ENCODE data around the gene SWAP70. TPM values are rescaled to one million over a fixed set of nuclear protein-coding genes. Genes with fewer than 3 reads are reported as not detected.

Gene SWAP70
- total RNA-seq, 1 donor from 2014 or later, result 33.7 TPM

- Histone ChIP-seq H2AFZ (ENCODE audit: low read depth, low read length) (no peak overlapping the region), H3K27ac (ENCODE audit: low read depth, low read length) (no peak overlapping the region), H3K36me3 (ENCODE audit: insufficient read depth, low read length) (no peaks in the 10 kb centered on the region), H3K9me3 (ENCODE audit: insufficient read depth, low read depth, low read length) (no peaks in the 10 kb centered on the region), H3K9ac (ENCODE audit: low read length) (no peak overlapping the region), H3K79me2 (ENCODE audit: insufficient read depth, low read length) (peaks cover 82% of the 10 kb centered on the region), H4K20me1 (ENCODE audit: insufficient read depth, low read length) (peaks cover 20% of the 10 kb centered on the region), H3K4me2 (ENCODE audit: low read length) (no peak overlapping the region), H3K4me1 (ENCODE audit: insufficient read depth, low read length) (no peaks in the 10 kb centered on the region), H3K4me3 (ENCODE audit: insufficient read depth, low read depth, low read length) (no peak overlapping the region), H3K27me3 (ENCODE audit: insufficient read depth, low read length) (no peaks in the 10 kb centered on the region)
- no peaks in the 10 kb centered on the region for H3K36me3 Mint-ChIP-seq (ENCODE audit: low read depth, unreplicated experiment)
- H3K9me3 Mint-ChIP-seq (ENCODE audit: unreplicated experiment), result peaks cover under 1% of the 10 kb centered on the region
- no peak for DNase-seq (ENCODE audit: low read depth)
- no peak for FAIRE-seq
- no peak overlapping the region for H3K4me3 Mint-ChIP-seq (ENCODE audit: unreplicated experiment)
- H3K4me1 Mint-ChIP-seq (ENCODE audit: low read depth, unreplicated experiment), result peaks cover 23% of the 10 kb centered on the region
- TF ChIP-seq EZH2 (IDR thresholded peaks at IDR 0.05; ENCODE audit: insufficient read depth, low read length) (no peak), CTCF (IDR thresholded peaks at IDR 0.05; ENCODE audit: insufficient read depth, low read depth, low read length) (no peak)
- H3K27me3 Mint-ChIP-seq (ENCODE audit: low read depth, unreplicated experiment), result no peaks in the 10 kb centered on the region
- no peak overlapping the region for H3K27ac Mint-ChIP-seq (ENCODE audit: unreplicated experiment)
Measured at GRCh38 chr11:9678576-9678975, 14.7 kb downstream of the SWAP70 start.

GRCh38 chr11:9680028-9680427 is 16.2 kb downstream of the SWAP70 start:
- Histone ChIP-seq H4K20me1 (ENCODE audit: insufficient read depth, low read length) (peaks cover 25% of the 10 kb centered on the region), H2AFZ (ENCODE audit: low read depth, low read length) (no peak overlapping the region), H3K9me3 (ENCODE audit: insufficient read depth, low read depth, low read length) (no peaks in the 10 kb centered on the region), H3K4me2 (ENCODE audit: low read length) (no peak overlapping the region), H3K4me3 (ENCODE audit: insufficient read depth, low read depth, low read length) (no peak overlapping the region), H3K4me1 (ENCODE audit: insufficient read depth, low read length) (no peaks in the 10 kb centered on the region), H3K36me3 (ENCODE audit: insufficient read depth, low read length) (no peaks in the 10 kb centered on the region), H3K79me2 (ENCODE audit: insufficient read depth, low read length) (peaks cover 79% of the 10 kb centered on the region), H3K27ac (ENCODE audit: low read depth, low read length) (no peak overlapping the region), H3K27me3 (ENCODE audit: insufficient read depth, low read length) (no peaks in the 10 kb centered on the region), H3K9ac (ENCODE audit: low read length) (no peak overlapping the region)
- H3K36me3 Mint-ChIP-seq (ENCODE audit: low read depth, unreplicated experiment), result no peaks in the 10 kb centered on the region
- H3K9me3 Mint-ChIP-seq (ENCODE audit: unreplicated experiment), result no peaks in the 10 kb centered on the region
- no peaks in the 10 kb centered on the region for H3K27me3 Mint-ChIP-seq (ENCODE audit: low read depth, unreplicated experiment)
- FAIRE-seq, result no peak
- no peak overlapping the region for H3K27ac Mint-ChIP-seq (ENCODE audit: unreplicated experiment)
- peaks cover 21% of the 10 kb centered on the region for H3K4me1 Mint-ChIP-seq (ENCODE audit: low read depth, unreplicated experiment)
- no peak for DNase-seq (ENCODE audit: low read depth)
- no peak for TF ChIP-seq EZH2 (IDR thresholded peaks at IDR 0.05; ENCODE audit: insufficient read depth, low read length)
- no peak for TF ChIP-seq CTCF (IDR thresholded peaks at IDR 0.05; ENCODE audit: insufficient read depth, low read depth, low read length)
- no peak overlapping the region for H3K4me3 Mint-ChIP-seq (ENCODE audit: unreplicated experiment)

- Histone ChIP-seq H3K9me3 (ENCODE audit: insufficient read depth, low read depth, low read length) (no peaks in the 10 kb centered on the region), H3K4me2 (ENCODE audit: low read length) (no peak overlapping the region), H3K4me3 (ENCODE audit: insufficient read depth, low read depth, low read length) (no peak overlapping the region), H2AFZ (ENCODE audit: low read depth, low read length) (no peak overlapping the region), H4K20me1 (ENCODE audit: insufficient read depth, low read length) (peaks cover 25% of the 10 kb centered on the region), H3K36me3 (ENCODE audit: insufficient read depth, low read length) (no peaks in the 10 kb centered on the region), H3K27me3 (ENCODE audit: insufficient read depth, low read length) (no peaks in the 10 kb centered on the region), H3K4me1 (ENCODE audit: insufficient read depth, low read length) (no peaks in the 10 kb centered on the region), H3K27ac (ENCODE audit: low read depth, low read length) (no peak overlapping the region), H3K79me2 (ENCODE audit: insufficient read depth, low read length) (peaks cover 66% of the 10 kb centered on the region), H3K9ac (ENCODE audit: low read length) (no peak overlapping the region)
- FAIRE-seq (no peak), DNase-seq (ENCODE audit: low read depth) (no peak)
- H3K27ac Mint-ChIP-seq (ENCODE audit: unreplicated experiment), result no peak overlapping the region
- H3K4me1 Mint-ChIP-seq (ENCODE audit: low read depth, unreplicated experiment), result peaks cover 16% of the 10 kb centered on the region
- H3K4me3 Mint-ChIP-seq (ENCODE audit: unreplicated experiment), result no peak overlapping the region
- H3K27me3 Mint-ChIP-seq (ENCODE audit: low read depth, unreplicated experiment), result no peaks in the 10 kb centered on the region
- H3K36me3 Mint-ChIP-seq (ENCODE audit: low read depth, unreplicated experiment), result no peaks in the 10 kb centered on the region
- H3K9me3 Mint-ChIP-seq (ENCODE audit: unreplicated experiment), result no peaks in the 10 kb centered on the region
- no peak for TF ChIP-seq CTCF (IDR thresholded peaks at IDR 0.05; ENCODE audit: insufficient read depth, low read depth, low read length)
- no peak for TF ChIP-seq EZH2 (IDR thresholded peaks at IDR 0.05; ENCODE audit: insufficient read depth, low read length)
Measured at GRCh38 chr11:9681583-9682372, 17.9 kb downstream of the SWAP70 start.

All from astrocyte (in vitro differentiated cells and primary cell).